Ascending aorta (tissue), 2 donors: ENCODE measurements around the gene FGF21. TPM values are rescaled to one million over a fixed set of nuclear protein-coding genes. Genes with fewer than 3 reads are reported as not detected.

ENCODE experiments used
- DNase-seq, 2 donors: peaks; one replicate each; pipeline ENCODE4 v3.0.0-alpha.2; 2019; ENCODE audit warnings: low spot score in 2 of 2
- H3K27ac ChIP-seq, 2 donors: fragments of 200-600 bp; sonication (generic); one replicate each; pipeline ENCODE4 v1.5.1; 2016 to 2017; ENCODE audit warnings: mild to moderate bottlenecking in 1 of 2
- H3K27me3 ChIP-seq: fragments of 200-600 bp; sonication (generic); one replicate; pipeline ENCODE4 v1.5.1; 2017
- H3K36me3 ChIP-seq, 2 donors: fragments of 200-600 bp; sonication (generic); one replicate each; pipeline ENCODE4 v1.5.1; 2016
- H3K4me1 ChIP-seq, 2 donors: fragments of 200-600 bp; sonication (generic); one replicate each; pipeline ENCODE4 v1.5.1; 2016 to 2017; ENCODE audit warnings: mild to moderate bottlenecking in 1 of 2
- H3K4me3 ChIP-seq, 2 donors: fragments of 200-600 bp; sonication (generic); one replicate each; pipeline ENCODE4 v1.5.1; 2016 to 2017; ENCODE audit warnings: mild to moderate bottlenecking in 1 of 2
- H3K9me3 ChIP-seq, 2 donors: fragments of 200-600 bp; sonication (generic); one replicate each; pipeline ENCODE4 v1.5.1; 2016
- intact Hi-C: fragments of 100-400 bp; cut with DNase I; formaldehyde crosslinking; loops from one replicate; pipeline ENCODE4 v1.15.1; 2023
- total RNA-seq: library from RNA; depleted of rRNA; stranded (reverse); fragments of >200 nt; gene quantifications from one replicate; pipeline ENCODE4 v1.1.0, GENCODE V29; 2016
- TF ChIP-seq, protein P1 (sequence below), 3 experiments: fragments of 200-600 bp in 2 of 3; fragments of 450-650 bp in 1 of 3; sonication (generic) in 2 of 3; IDR thresholded peaks; one replicate each; pipeline ENCODE4 v1.5.1; 2016 to 2019; ENCODE audit warnings: antibody characterized with exemption in 3 of 3, mild to moderate bottlenecking in 1 of 3, moderate library complexity in 1 of 3

FGF21 gene
- total RNA-seq, 1 donor from 2014 or later = not detected

DNA sequence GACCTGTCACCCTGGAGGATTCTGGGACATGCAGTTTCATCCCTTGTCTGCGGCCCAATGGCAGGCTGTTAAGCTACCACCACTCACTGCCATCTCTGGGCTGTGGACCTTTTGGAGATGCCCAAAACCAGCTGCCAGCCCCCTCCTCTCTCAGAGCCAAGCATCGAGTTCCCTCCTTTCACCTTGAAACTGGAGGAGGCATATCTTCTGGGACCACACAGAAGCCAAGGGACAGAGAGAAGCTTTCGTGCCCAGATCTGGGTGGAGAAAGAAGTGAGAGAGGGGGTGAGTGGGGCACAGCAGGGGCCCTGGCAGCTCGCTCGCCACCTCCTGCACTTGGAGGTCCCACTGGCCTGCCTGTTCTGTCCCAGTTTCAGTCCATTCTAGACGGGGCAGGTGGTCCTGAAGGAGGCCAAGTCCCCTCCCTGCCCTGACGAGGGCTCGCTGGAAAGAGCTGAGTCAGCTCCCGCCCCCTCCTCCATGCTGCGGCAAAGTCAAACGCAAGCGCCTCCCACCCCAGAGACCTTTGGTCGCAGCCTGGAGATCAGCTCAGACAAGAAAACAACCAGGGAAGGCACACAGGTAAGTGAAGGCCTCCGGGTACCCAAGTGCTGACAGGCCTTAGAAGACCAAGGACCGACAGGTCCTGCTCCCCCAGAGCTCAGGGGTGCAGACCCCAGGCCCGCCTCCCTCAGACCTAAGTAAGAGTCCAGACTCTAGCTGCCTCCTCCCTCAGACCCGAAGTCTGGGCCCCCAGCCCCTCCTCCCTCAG, 51.7 kb downstream of the FGF21 start:
- TF ChIP-seq, protein P1, sequence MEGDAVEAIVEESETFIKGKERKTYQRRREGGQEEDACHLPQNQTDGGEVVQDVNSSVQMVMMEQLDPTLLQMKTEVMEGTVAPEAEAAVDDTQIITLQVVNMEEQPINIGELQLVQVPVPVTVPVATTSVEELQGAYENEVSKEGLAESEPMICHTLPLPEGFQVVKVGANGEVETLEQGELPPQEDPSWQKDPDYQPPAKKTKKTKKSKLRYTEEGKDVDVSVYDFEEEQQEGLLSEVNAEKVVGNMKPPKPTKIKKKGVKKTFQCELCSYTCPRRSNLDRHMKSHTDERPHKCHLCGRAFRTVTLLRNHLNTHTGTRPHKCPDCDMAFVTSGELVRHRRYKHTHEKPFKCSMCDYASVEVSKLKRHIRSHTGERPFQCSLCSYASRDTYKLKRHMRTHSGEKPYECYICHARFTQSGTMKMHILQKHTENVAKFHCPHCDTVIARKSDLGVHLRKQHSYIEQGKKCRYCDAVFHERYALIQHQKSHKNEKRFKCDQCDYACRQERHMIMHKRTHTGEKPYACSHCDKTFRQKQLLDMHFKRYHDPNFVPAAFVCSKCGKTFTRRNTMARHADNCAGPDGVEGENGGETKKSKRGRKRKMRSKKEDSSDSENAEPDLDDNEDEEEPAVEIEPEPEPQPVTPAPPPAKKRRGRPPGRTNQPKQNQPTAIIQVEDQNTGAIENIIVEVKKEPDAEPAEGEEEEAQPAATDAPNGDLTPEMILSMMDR (IDR thresholded peaks at IDR 0.05) = no peak
- Histone ChIP-seq H3K4me3 (no peak overlapping the region), H3K27ac (no peak overlapping the region)

DNA sequence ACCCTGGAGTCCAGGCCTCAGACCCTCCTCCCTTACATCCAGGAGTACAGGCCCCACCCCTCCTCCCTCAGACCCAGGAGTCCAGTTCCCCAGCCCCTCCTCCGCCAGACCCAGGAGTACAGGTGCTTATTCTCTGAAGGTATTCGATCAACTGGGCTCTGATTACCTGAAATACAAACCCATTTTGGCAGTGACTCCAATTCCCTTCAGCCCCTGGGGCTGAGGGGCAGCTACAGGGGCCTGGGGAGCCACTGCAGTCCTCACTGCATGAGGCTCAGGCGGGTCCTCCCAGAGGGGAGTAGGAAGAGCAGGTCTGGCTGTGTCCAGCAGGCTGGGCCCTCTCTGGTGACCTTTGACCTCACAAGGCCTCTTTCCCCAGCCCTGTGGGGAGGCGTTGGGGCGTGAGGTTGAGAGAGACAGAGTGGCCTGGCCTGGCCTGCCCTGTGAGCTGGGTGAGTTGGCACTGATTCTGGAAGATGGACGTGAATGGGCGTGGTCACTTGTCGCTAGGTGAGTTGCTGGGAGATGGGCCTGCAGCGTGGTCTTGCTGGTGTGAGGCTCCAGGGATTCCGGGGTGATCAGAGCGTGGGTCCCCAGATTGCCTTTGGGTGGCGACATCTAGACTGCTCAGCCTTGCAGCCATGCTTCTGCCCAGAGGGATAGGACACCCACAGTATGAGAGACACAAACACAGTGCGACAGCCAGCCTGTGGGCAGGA, 52.4 kb downstream of the FGF21 start:
- Histone ChIP-seq H3K9me3 (no peaks in the 10 kb centered on the region), H3K27ac (no peak overlapping the region)
- DNase-seq = no peak

More for the DNA sequence above, 51.7 kb downstream of the FGF21 start:
- Histone ChIP-seq H3K27me3 (no peaks in the 10 kb centered on the region), H3K4me1 (peaks cover 0 to 8% of the 10 kb centered on the region in 2 donors), H3K36me3 (peaks cover 0 to 7% of the 10 kb centered on the region in 2 donors), H3K9me3 (no peaks in the 10 kb centered on the region)
- intact Hi-C loops = no loop called here
- DNase-seq = no peak

More for the DNA sequence above, 52.4 kb downstream of the FGF21 start:
- H3K27me3 ChIP-seq = no peaks in the 10 kb centered on the region
- peaks cover 0 to 10% of the 10 kb centered on the region in 2 donors for H3K4me1 ChIP-seq
- intact Hi-C loops = no loop called here
- no peak overlapping the region for H3K4me3 ChIP-seq
- TF ChIP-seq, protein P1 (IDR thresholded peaks at IDR 0.05) = no peak
- H3K36me3 ChIP-seq = peaks cover 0 to 7% of the 10 kb centered on the region in 2 donors

Other genes starting within 250 kb of the FGF21 start
- 0.11 TPM for gene LMTK3, start 243.7 kb upstream of the FGF21 start, total RNA-seq
- not detected for gene SULT2B1, start 203.4 kb upstream of the FGF21 start, total RNA-seq
- not detected for gene SPACA4, start 148.8 kb upstream of the FGF21 start, total RNA-seq
- gene FAM83E, start 140.4 kb upstream of the FGF21 start, total RNA-seq = not detected
- gene RPL18, start 136.3 kb upstream of the FGF21 start, total RNA-seq = 2,223 TPM
- 35.3 TPM for gene SPHK2, start 136.0 kb upstream of the FGF21 start, total RNA-seq
- gene DBP, start 118.1 kb upstream of the FGF21 start, total RNA-seq = 0.21 TPM
- gene CA11, start 109.3 kb upstream of the FGF21 start, total RNA-seq = not detected
- gene NTN5, start 82.5 kb upstream of the FGF21 start, total RNA-seq = not detected
- gene FUT2, start 59.6 kb upstream of the FGF21 start, total RNA-seq = not detected
- 0.32 TPM for gene MAMSTR, start 35.8 kb upstream of the FGF21 start, total RNA-seq
- 85.9 TPM for gene RASIP1, start 14.9 kb upstream of the FGF21 start, total RNA-seq
- gene IZUMO1, start 8.6 kb upstream of the FGF21 start, total RNA-seq = not detected
- 3.8 TPM for gene FUT1, start 2.9 kb upstream of the FGF21 start, total RNA-seq
- gene BCAT2, start 55.5 kb downstream of the FGF21 start, total RNA-seq = 42.4 TPM
- gene HSD17B14, start 81.0 kb downstream of the FGF21 start, total RNA-seq = 9.8 TPM
- 237 TPM for gene PLEKHA4, start 113.1 kb downstream of the FGF21 start, total RNA-seq
- gene PPP1R15A, start 116.9 kb downstream of the FGF21 start, total RNA-seq = 142 TPM
- not detected for gene TULP2, start 143.2 kb downstream of the FGF21 start, total RNA-seq
- gene NUCB1, start 144.8 kb downstream of the FGF21 start, total RNA-seq = 505 TPM
- gene DHDH, start 178.2 kb downstream of the FGF21 start, total RNA-seq = not detected
- 182 TPM for gene BAX, start 199.4 kb downstream of the FGF21 start, total RNA-seq
- 7,736 TPM for gene FTL, start 209.8 kb downstream of the FGF21 start, total RNA-seq
- 21.8 TPM for gene GYS1, start 237.8 kb downstream of the FGF21 start, total RNA-seq
- 106 TPM for gene RUVBL2, start 238.4 kb downstream of the FGF21 start, total RNA-seq